H1 (cell line): Measurements from ENCODE around the gene ZNF624. TPM values are rescaled to one million over a fixed set of nuclear protein-coding genes. Genes with fewer than 3 reads are reported as not detected.

Experiments used
- CTCF ChIA-PET: fragments of 300-600 bp; sonication (Branson Sonifier 250); formaldehyde crosslinking; loops from one replicate; lab custom pipeline; 2021; ENCODE audit not compliant: partially characterized antibody; lab: Charles Lee
- POLR2A ChIA-PET: fragments of 300-600 bp; sonication (Branson Sonifier 250); formaldehyde crosslinking; loops from one replicate; lab custom pipeline; 2021; ENCODE audit warnings: inconsistent platforms; ENCODE audit not compliant: partially characterized antibody; lab: Charles Lee
- DNase-seq, 2 experiments: peaks; one replicate each; pipeline versions ENCODE4 v3.0.0 to v3.0.0-alpha.2; 2010 to 2022; ENCODE audit warnings: low spot score in 2 of 2, low read depth in 1 of 2, mixed read lengths in 1 of 2
- FAIRE-seq: peaks from 2 replicates; lab custom pipeline; 2011; peaks lifted over from hg19 to GRCh38; lab: Jason Lieb, UNC
- H2AFZ ChIP-seq: 2 replicates; pipeline ENCODE4 v1.8.1; 2012; ENCODE audit warnings: low read length, inconsistent platforms
- H2AK5ac ChIP-seq: 2 replicates; pipeline ENCODE4 v1.6.1; 2013; ENCODE audit warnings: low read depth, low read length
- H2BK120ac ChIP-seq: replicated peaks from 2 replicates; pipeline ENCODE3; 2013; ENCODE audit warnings: low read depth, low read length, inconsistent platforms
- H2BK12ac ChIP-seq: 2 replicates; pipeline ENCODE4 v1.6.1; 2013; ENCODE audit warnings: low read depth, low read length
- H2BK15ac ChIP-seq: 2 replicates; pipeline ENCODE4 v1.6.1; 2013; ENCODE audit warnings: low read length
- H2BK20ac ChIP-seq: 2 replicates; pipeline ENCODE4 v1.6.1; 2013; ENCODE audit warnings: low read length
- H2BK5ac ChIP-seq: 2 replicates; pipeline ENCODE4 v1.6.1; 2013; ENCODE audit warnings: low read depth, low read length
- H3K14ac ChIP-seq: 2 replicates; pipeline ENCODE4 v1.6.1; 2013; ENCODE audit warnings: inconsistent platforms; ENCODE audit not compliant: insufficient read length
- H3K18ac ChIP-seq: 2 replicates; pipeline ENCODE4 v1.6.1; 2013; ENCODE audit warnings: low read length; ENCODE audit errors: extremely low read depth
- H3K23ac ChIP-seq: 2 replicates; pipeline ENCODE4 v1.6.1; 2013; ENCODE audit warnings: inconsistent platforms; ENCODE audit not compliant: insufficient read length
- H3K23me2 ChIP-seq: 2 replicates; pipeline ENCODE4 v1.6.1; 2013; ENCODE audit warnings: low read depth, low read length
- H3K27ac ChIP-seq: 2 replicates; pipeline ENCODE4 v1.6.1; 2011; ENCODE audit warnings: low read depth, low read length, inconsistent platforms
- H3K27me3 ChIP-seq, 4 experiments: replicated peaks in 1 of 4; 1 replicate in 1 of 4; 2 replicates in 3 of 4; pipeline versions ENCODE4 v1.6.1 to v1.8.1; 2011 to 2013; ENCODE audit warnings: low read length in 3 of 4, mild to moderate bottlenecking in 3 of 4, inconsistent platforms in 2 of 4, mixed read lengths in 2 of 4, moderate library complexity in 1 of 4; ENCODE audit not compliant: control insufficient read depth in 3 of 4, insufficient read depth in 3 of 4; ENCODE audit errors: extremely low read depth in 1 of 4
- H3K36me3 ChIP-seq, 4 experiments: 2 replicates each; pipeline versions ENCODE4 v1.6.1 to v1.8.1; 2011 to 2013; ENCODE audit warnings: mild to moderate bottlenecking in 4 of 4, low read length in 3 of 4, moderate library complexity in 2 of 4, control low read depth in 1 of 4, inconsistent platforms in 1 of 4; ENCODE audit not compliant: insufficient read depth in 4 of 4, control insufficient read depth in 2 of 4
- H3K4ac ChIP-seq: replicated peaks from 2 replicates; pipeline ENCODE3; 2013; ENCODE audit warnings: low read length, low read depth, mixed read lengths, inconsistent platforms; ENCODE audit not compliant: insufficient read length
- H3K4me1 ChIP-seq, 4 experiments: replicated peaks in 1 of 4; 1 replicate in 1 of 4; 2 replicates in 3 of 4; pipeline versions ENCODE4 v1.6.1 to v1.8.1; 2011 to 2013; ENCODE audit warnings: low read length in 3 of 4, inconsistent platforms in 2 of 4, mixed read lengths in 1 of 4; ENCODE audit not compliant: insufficient read depth in 4 of 4, control insufficient read depth in 3 of 4
- H3K4me2 ChIP-seq, 2 experiments: 2 replicates each; pipeline versions ENCODE4 v1.6.1 to v1.8.1; 2011 to 2013; ENCODE audit warnings: low read depth in 2 of 2, low read length in 2 of 2, control low read depth in 1 of 2, inconsistent platforms in 1 of 2, mild to moderate bottlenecking in 1 of 2; ENCODE audit not compliant: insufficient read depth in 1 of 2
- H3K4me3 ChIP-seq, 4 experiments: fragments of 200-600, 300-600 bp in 1 of 4; sonication (generic), shearing (Covaris generic), sonication (Bioruptor Twin) in 1 of 4; 2 replicates each; pipeline versions ENCODE4 v1.5.1 to v1.8.1; 2011 to 2016; ENCODE audit warnings: low read length in 4 of 4, low read depth in 3 of 4, control low read depth in 2 of 4, inconsistent platforms in 2 of 4, mild to moderate bottlenecking in 2 of 4, mixed read lengths in 1 of 4, moderate library complexity in 1 of 4; ENCODE audit not compliant: insufficient read depth in 2 of 4; ENCODE audit errors: extremely low read depth in 1 of 4
- H3K56ac ChIP-seq: replicated peaks from 2 replicates; pipeline ENCODE3; 2013; ENCODE audit warnings: low read depth, mild to moderate bottlenecking, mixed read lengths, low read length, inconsistent platforms; ENCODE audit not compliant: insufficient read length
- H3K79me1 ChIP-seq: 2 replicates; pipeline ENCODE4 v1.6.1; 2013; ENCODE audit warnings: low read depth, low read length, control low read depth
- H3K79me2 ChIP-seq, 2 experiments: 2 replicates each; pipeline versions ENCODE4 v1.6.1 to v1.8.1; 2012 to 2013; ENCODE audit warnings: low read length in 2 of 2, mild to moderate bottlenecking in 2 of 2, inconsistent platforms in 1 of 2; ENCODE audit not compliant: insufficient read depth in 2 of 2, control insufficient read depth in 1 of 2
- H3K9ac ChIP-seq, 4 experiments: replicated peaks in 1 of 4; 1 replicate in 1 of 4; 2 replicates in 3 of 4; pipeline versions ENCODE4 v1.6.1 to v1.8.1; 2011 to 2013; ENCODE audit warnings: low read depth in 3 of 4, low read length in 3 of 4, control low read depth in 2 of 4, mild to moderate bottlenecking in 2 of 4, moderate library complexity in 2 of 4, inconsistent platforms in 1 of 4; ENCODE audit errors: extremely low read depth in 1 of 4
- H3K9me3 ChIP-seq, 2 experiments: 2 replicates each; pipeline versions ENCODE4 v1.6.1 to v1.8.1; 2012 to 2013; ENCODE audit warnings: mild to moderate bottlenecking in 2 of 2, moderate library complexity in 2 of 2, control low read depth in 1 of 2, inconsistent platforms in 1 of 2, low read depth in 1 of 2, low read length in 1 of 2, mixed read lengths in 1 of 2; ENCODE audit not compliant: insufficient read depth in 2 of 2
- H4K20me1 ChIP-seq, 2 experiments: replicated peaks in 1 of 2; 2 replicates each; pipeline versions ENCODE3 to v1.8.1; 2011 to 2013; ENCODE audit warnings: inconsistent platforms in 2 of 2, low read length in 2 of 2, mild to moderate bottlenecking in 1 of 2; ENCODE audit not compliant: insufficient read depth in 2 of 2, control insufficient read depth in 1 of 2
- H4K5ac ChIP-seq: 2 replicates; pipeline ENCODE4 v1.6.1; 2013; ENCODE audit warnings: low read length, low read depth, mixed read lengths, inconsistent platforms; ENCODE audit not compliant: insufficient read length
- H4K8ac ChIP-seq: 2 replicates; pipeline ENCODE4 v1.8.0; 2013; ENCODE audit warnings: mild to moderate bottlenecking, moderate library complexity, low read length, inconsistent platforms; ENCODE audit not compliant: insufficient read depth; ENCODE audit errors: extremely low read depth
- H4K91ac ChIP-seq: replicated peaks from 2 replicates; pipeline ENCODE3; 2013; ENCODE audit warnings: low read length, mixed read lengths, inconsistent platforms; ENCODE audit not compliant: insufficient read length
- BCL11A ChIP-seq, 2 experiments: IDR thresholded peaks; one replicate each; pipeline ENCODE4 v1.6.1; 2011; ENCODE audit warnings: low read depth in 2 of 2, low read length in 2 of 2, mild to moderate bottlenecking in 2 of 2
- CHD1 ChIP-seq: IDR thresholded peaks from 2 replicates; pipeline ENCODE4 v1.6.1; 2012; ENCODE audit warnings: low read depth, low read length, improper control_type of control experiment
- JUN ChIP-seq: IDR thresholded peaks from 2 replicates; pipeline ENCODE4 v1.6.1; 2011; ENCODE audit warnings: low read depth, mild to moderate bottlenecking, improper control_type of control experiment, low read length
- RFX5 ChIP-seq: IDR thresholded peaks from 2 replicates; pipeline ENCODE4 v1.6.1; 2011; ENCODE audit warnings: low read depth, low read length, improper control_type of control experiment, borderline replicate concordance
- RXRA ChIP-seq: IDR thresholded peaks from 2 replicates; pipeline ENCODE4 v1.6.1; 2011; ENCODE audit warnings: low read depth, mild to moderate bottlenecking, low read length, moderate library complexity; ENCODE audit not compliant: insufficient read depth
- SIN3A ChIP-seq, 2 experiments: IDR thresholded peaks in 1 of 2; conservative IDR thresholded peaks in 1 of 2; 2 replicates each; pipeline ENCODE4 v1.6.1; 2011 to 2012; ENCODE audit warnings: low read length in 2 of 2, improper control_type of control experiment in 1 of 2, low read depth in 1 of 2, mild to moderate bottlenecking in 1 of 2
- SIRT6 ChIP-seq: IDR thresholded peaks from one replicate; pipeline ENCODE4 v1.7.1; 2012; ENCODE audit warnings: low read length, inconsistent platforms
- SIX5 ChIP-seq: IDR thresholded peaks from 2 replicates; pipeline ENCODE4 v1.6.1; 2011; ENCODE audit warnings: mild to moderate bottlenecking, low read depth, low read length
- SRF ChIP-seq: IDR thresholded peaks from 2 replicates; pipeline ENCODE4 v1.6.1; 2011; ENCODE audit warnings: mild to moderate bottlenecking, low read depth, low read length, moderate library complexity
- TAF7 ChIP-seq: optimal IDR thresholded peaks from 2 replicates; pipeline ENCODE3; 2011; ENCODE audit warnings: low read depth, mild to moderate bottlenecking, inconsistent platforms, low read length, moderate library complexity, borderline replicate concordance
- TCF12 ChIP-seq: IDR thresholded peaks from 2 replicates; pipeline ENCODE4 v1.6.1; 2011; ENCODE audit warnings: low read depth, mild to moderate bottlenecking, low read length
- TEAD4 ChIP-seq: IDR thresholded peaks from 2 replicates; pipeline ENCODE4 v1.6.1; 2012; ENCODE audit warnings: low read depth, low read length, inconsistent platforms, mixed read lengths
- whole genome bisulfite sequencing, 2 experiments: shearing (Covaris generic) in 1 of 2; methylation state at CpG; one replicate each; pipeline versions ENCODE4 v1.1.6 to v1.1.7; 2013 to 2015; ENCODE audit warnings: low lambda C conversion rate in 2 of 2, mixed read lengths in 2 of 2, inconsistent platforms in 1 of 2, low coverage in 1 of 2, missing lambda C conversion rate in 1 of 2; ENCODE audit not compliant: insufficient replicate concordance in 2 of 2, insufficient coverage in 1 of 2, insufficient read length in 1 of 2; ENCODE audit errors: extremely low coverage in 1 of 2, missing lambda C conversion rate in 1 of 2; 5-methylcytosine and 5-hydroxymethylcytosine counted together
- polyA plus RNA-seq, 7 experiments: library from polyadenylated mRNA; depleted of rRNA in 3 of 7; stranded (reverse) in 5 of 7; unstranded in 2 of 7; fragments of >200 nt in 5 of 7; fragments of 200-250 nt in 2 of 7; gene quantifications; 1 replicate in 5 of 7; 2 replicates in 1 of 7; 4 replicates in 1 of 7; pipeline versions ENCODE4 v1.2.1 to v1.2.3, GENCODE V29; 2011 to 2013; ENCODE audit warnings: missing spikeins in 2 of 7, mixed read lengths in 2 of 7
- total RNA-seq: library from RNA; stranded (reverse); fragmentation: NEBNext Ultra II Directional; extraction: Animal tissue kit (Norgen Biotek cat#: 25700); gene quantifications from 2 replicates; pipeline ENCODE4 v1.2.1, GENCODE V29; 2021
- TF ChIP-seq, protein P1 (sequence below): IDR thresholded peaks from 2 replicates; pipeline ENCODE4 v1.6.1; 2012; ENCODE audit warnings: inconsistent platforms

The ZNF624 gene
- total and polyA plus RNA-seq, 2 of the 8 experiments (the other 6 are each of a cell fraction or from before 2014, with no cell fraction given), result 0.39 to 2.5 TPM

DNA sequence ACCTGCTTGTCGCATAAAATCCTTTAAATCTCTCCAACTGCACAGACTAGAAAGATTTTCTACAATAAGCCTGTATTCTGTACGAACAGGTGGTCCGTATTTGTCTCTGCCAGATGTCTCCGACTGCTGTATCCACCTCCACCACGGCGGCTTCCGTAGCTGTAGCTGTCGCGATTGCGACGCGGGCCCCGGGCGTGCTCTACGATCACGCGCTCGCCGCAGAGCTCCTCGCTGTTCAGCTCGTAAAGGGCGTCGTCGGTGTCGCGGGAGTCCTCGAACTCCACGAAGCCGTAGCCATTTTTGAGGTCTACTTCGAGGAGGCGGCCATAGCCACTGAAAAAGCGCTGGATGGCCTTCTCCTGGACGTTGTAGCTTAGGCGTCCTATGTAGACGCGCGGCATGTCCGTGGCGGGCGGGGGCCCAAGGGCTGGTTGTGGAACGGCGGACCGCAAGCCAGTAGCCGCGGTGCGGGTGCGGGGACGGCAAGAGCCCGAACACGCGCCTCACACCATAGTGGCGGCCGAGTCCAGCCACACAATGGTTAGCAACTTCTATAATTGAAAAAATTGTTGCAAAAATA, 36.1 kb downstream of the ZNF624 start:
- H2BK12ac ChIP-seq, result no peak overlapping the region
- no peak overlapping the region for H3K18ac ChIP-seq
- H3K27ac ChIP-seq, result no peak overlapping the region
- no peak overlapping the region for H4K5ac ChIP-seq
- H2BK15ac ChIP-seq, result no peak overlapping the region
- H2AK5ac ChIP-seq, result no peak overlapping the region
- peaks cover 0 to 3% (median 0%) of the 10 kb centered on the region in 4 experiments; a peak in 3 of 8 replicates for H3K36me3 ChIP-seq
- FAIRE-seq (no peak), DNase-seq (no peak)
- H4K20me1 ChIP-seq, result no peaks in the 10 kb centered on the region
- H3K23me2 ChIP-seq, result no peaks in the 10 kb centered on the region; the same call in 1 of the 2 replicates
- ChIA-PET CTCF (no interaction called here), POLR2A (no interaction called here)
- H3K56ac ChIP-seq, result no peak overlapping the region
- H3K23ac ChIP-seq, result no peak overlapping the region
- H3K79me2 ChIP-seq, result no peaks in the 10 kb centered on the region
- H3K9me3 ChIP-seq, result peaks cover 32 to 33% of the 10 kb centered on the region in 2 experiments
- H3K14ac ChIP-seq, result no peak overlapping the region
- H3K27me3 ChIP-seq, result no peaks in the 10 kb centered on the region
- no peak overlapping the region for H3K4ac ChIP-seq
- H3K9ac ChIP-seq, result no peak overlapping the region
- no peaks in the 10 kb centered on the region for H3K79me1 ChIP-seq
- no peak overlapping the region for H4K8ac ChIP-seq
- H4K91ac ChIP-seq, result no peak overlapping the region
- no peak overlapping the region for H2BK120ac ChIP-seq
- no peak overlapping the region for H3K4me2 ChIP-seq
- TF ChIP-seq RFX5 (no peak), SRF (no peak), SIX5 (no peak), BCL11A (IDR thresholded peaks at IDR 0.05; ENCODE audit: low read depth in 2 of 2, low read length in 2 of 2) (no peak), SIN3A (conservative IDR thresholded peaks at IDR 0.05 in 1 of 2, IDR thresholded peaks at IDR 0.05 in 1 of 2; ENCODE audit: low read depth in 1 of 2, low read length in 2 of 2) (no peak), RXRA (no peak), TCF12 (no peak), JUN (no peak), TAF7 (no peak), SIRT6 (no peak), CHD1 (no peak), TEAD4 (no peak)
- TF ChIP-seq, protein P1, sequence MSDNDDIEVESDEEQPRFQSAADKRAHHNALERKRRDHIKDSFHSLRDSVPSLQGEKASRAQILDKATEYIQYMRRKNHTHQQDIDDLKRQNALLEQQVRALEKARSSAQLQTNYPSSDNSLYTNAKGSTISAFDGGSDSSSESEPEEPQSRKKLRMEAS, result no peak
- H2BK5ac ChIP-seq, result no peak overlapping the region
- H3K4me3 ChIP-seq, result no peak overlapping the region
- H2BK20ac ChIP-seq, result no peak overlapping the region
- 96% methylated on average over 52 of the region's 53 CpGs; no CpG with 5 or more reads in 1 of the 2 experiments for WGBS, 2 experiments
- H3K4me1 ChIP-seq, result no peaks in the 10 kb centered on the region
- no peak overlapping the region for H2AFZ ChIP-seq
